ENCODE data around the gene BSND.

The BSND gene

GRCh38 chr1:55044617-55045397 is 46.1 kb downstream of the BSND start:
- Histone ChIP-seq H3K36me3 (ENCODE audit: control insufficient read depth in 1 of 2, insufficient read depth in 2 of 2, low read length in 2 of 2) (peaks cover 0 to 42% of the 10 kb centered on the region in 2 donors), H3K4me3 (ENCODE audit: low read depth in 1 of 2, low read length in 2 of 2) (no peak overlapping the region), H3K27me3 (ENCODE audit: control insufficient read depth in 1 of 2, insufficient read depth in 2 of 2, low read length in 2 of 2) (peaks cover 0 to 6% of the 10 kb centered on the region in 2 donors), H3K4me1 (ENCODE audit: control insufficient read depth in 1 of 2, insufficient read depth in 2 of 2, low read length in 2 of 2) (peaks cover 5 to 6% of the 10 kb centered on the region in 2 donors), H3K27ac (ENCODE audit: low read depth, low read length) (no peak overlapping the region), H3K9me3 (ENCODE audit: control insufficient read depth in 1 of 2, low read length in 2 of 2) (no peaks in the 10 kb centered on the region), H3K9ac (ENCODE audit: low read depth in 1 of 2, low read length in 2 of 2) (no peak overlapping the region)

GRCh38 chr1:55045430-55045829 is 46.7 kb downstream of the BSND start:
- H3K27me3 ChIP-seq (ENCODE audit: control insufficient read depth in 1 of 2, insufficient read depth in 2 of 2, low read length in 2 of 2) = peaks cover 0 to 6% of the 10 kb centered on the region in 2 donors
- no peak overlapping the region for H3K4me3 ChIP-seq (ENCODE audit: low read depth in 1 of 2, low read length in 2 of 2)
- no peak overlapping the region for H3K27ac ChIP-seq (ENCODE audit: low read depth, low read length)
- peaks cover 0 to 48% of the 10 kb centered on the region in 2 donors for H3K36me3 ChIP-seq (ENCODE audit: control insufficient read depth in 1 of 2, insufficient read depth in 2 of 2, low read length in 2 of 2)
- peaks cover 4 to 6% of the 10 kb centered on the region in 2 donors for H3K4me1 ChIP-seq (ENCODE audit: control insufficient read depth in 1 of 2, insufficient read depth in 2 of 2, low read length in 2 of 2)
- no peak overlapping the region for H3K9ac ChIP-seq (ENCODE audit: low read depth in 1 of 2, low read length in 2 of 2)
- no peaks in the 10 kb centered on the region for H3K9me3 ChIP-seq (ENCODE audit: control insufficient read depth in 1 of 2, low read length in 2 of 2)

- H3K9me3 ChIP-seq (ENCODE audit: control insufficient read depth in 1 of 2, low read length in 2 of 2) = no peaks in the 10 kb centered on the region
- no peak overlapping the region for H3K4me3 ChIP-seq (ENCODE audit: low read depth in 1 of 2, low read length in 2 of 2)
- H3K9ac ChIP-seq (ENCODE audit: low read depth in 1 of 2, low read length in 2 of 2) = no peak overlapping the region
- H3K27ac ChIP-seq (ENCODE audit: low read depth, low read length) = no peak overlapping the region
- peaks cover 0 to 55% of the 10 kb centered on the region in 2 donors for H3K36me3 ChIP-seq (ENCODE audit: control insufficient read depth in 1 of 2, insufficient read depth in 2 of 2, low read length in 2 of 2)
- no peaks in the 10 kb centered on the region for H3K4me1 ChIP-seq (ENCODE audit: control insufficient read depth in 1 of 2, insufficient read depth in 2 of 2, low read length in 2 of 2)
- no peaks in the 10 kb centered on the region for H3K27me3 ChIP-seq (ENCODE audit: control insufficient read depth in 1 of 2, insufficient read depth in 2 of 2, low read length in 2 of 2)
Observed at GRCh38 chr1:55046871-55047270, 48.1 kb downstream of the BSND start.

GRCh38 chr1:55047611-55048010 is 48.9 kb downstream of the BSND start:
- Histone ChIP-seq H3K36me3 (ENCODE audit: control insufficient read depth in 1 of 2, insufficient read depth in 2 of 2, low read length in 2 of 2) (peaks cover 0 to 60% of the 10 kb centered on the region in 2 donors), H3K9ac (ENCODE audit: low read depth in 1 of 2, low read length in 2 of 2) (no peak overlapping the region)

GRCh38 chr1:55048453-55049270 is 49.9 kb downstream of the BSND start:
- H3K27me3 ChIP-seq (ENCODE audit: control insufficient read depth in 1 of 2, insufficient read depth in 2 of 2, low read length in 2 of 2) = no peaks in the 10 kb centered on the region
- no peak overlapping the region for H3K4me3 ChIP-seq (ENCODE audit: low read depth in 1 of 2, low read length in 2 of 2)
- no peaks in the 10 kb centered on the region for H3K4me1 ChIP-seq (ENCODE audit: control insufficient read depth in 1 of 2, insufficient read depth in 2 of 2, low read length in 2 of 2)
- H3K9me3 ChIP-seq (ENCODE audit: control insufficient read depth in 1 of 2, low read length in 2 of 2) = no peaks in the 10 kb centered on the region
- peaks cover 0 to 69% of the 10 kb centered on the region in 2 donors for H3K36me3 ChIP-seq (ENCODE audit: control insufficient read depth in 1 of 2, insufficient read depth in 2 of 2, low read length in 2 of 2)
- no peak overlapping the region for H3K27ac ChIP-seq (ENCODE audit: low read depth, low read length)
- no peak overlapping the region for H3K9ac ChIP-seq (ENCODE audit: low read depth in 1 of 2, low read length in 2 of 2)

More at GRCh38 chr1:55047611-55048010, 48.9 kb downstream of the BSND start:
- no peaks in the 10 kb centered on the region for H3K9me3 ChIP-seq (ENCODE audit: control insufficient read depth in 1 of 2, low read length in 2 of 2)
- H3K27me3 ChIP-seq (ENCODE audit: control insufficient read depth in 1 of 2, insufficient read depth in 2 of 2, low read length in 2 of 2) = no peaks in the 10 kb centered on the region
- no peak overlapping the region for H3K27ac ChIP-seq (ENCODE audit: low read depth, low read length)
- H3K4me1 ChIP-seq (ENCODE audit: control insufficient read depth in 1 of 2, insufficient read depth in 2 of 2, low read length in 2 of 2) = no peaks in the 10 kb centered on the region
- no peak overlapping the region for H3K4me3 ChIP-seq (ENCODE audit: low read depth in 1 of 2, low read length in 2 of 2)

- Histone ChIP-seq H3K27ac (ENCODE audit: low read depth, low read length) (no peak overlapping the region), H3K36me3 (ENCODE audit: control insufficient read depth in 1 of 2, insufficient read depth in 2 of 2, low read length in 2 of 2) (peaks cover 0 to 68% of the 10 kb centered on the region in 2 donors), H3K9ac (ENCODE audit: low read depth in 1 of 2, low read length in 2 of 2) (no peak overlapping the region), H3K27me3 (ENCODE audit: control insufficient read depth in 1 of 2, insufficient read depth in 2 of 2, low read length in 2 of 2) (no peaks in the 10 kb centered on the region), H3K4me1 (ENCODE audit: control insufficient read depth in 1 of 2, insufficient read depth in 2 of 2, low read length in 2 of 2) (no peaks in the 10 kb centered on the region), H3K4me3 (ENCODE audit: low read depth in 1 of 2, low read length in 2 of 2) (no peak overlapping the region), H3K9me3 (ENCODE audit: control insufficient read depth in 1 of 2, low read length in 2 of 2) (no peaks in the 10 kb centered on the region)
Observed at GRCh38 chr1:55049271-55049913, 50.7 kb downstream of the BSND start.

- Histone ChIP-seq H3K9ac (ENCODE audit: low read depth in 1 of 2, low read length in 2 of 2) (no peak overlapping the region), H3K27me3 (ENCODE audit: control insufficient read depth in 1 of 2, insufficient read depth in 2 of 2, low read length in 2 of 2) (no peaks in the 10 kb centered on the region), H3K9me3 (ENCODE audit: control insufficient read depth in 1 of 2, low read length in 2 of 2) (no peaks in the 10 kb centered on the region), H3K27ac (ENCODE audit: low read depth, low read length) (no peak overlapping the region), H3K4me1 (ENCODE audit: control insufficient read depth in 1 of 2, insufficient read depth in 2 of 2, low read length in 2 of 2) (no peaks in the 10 kb centered on the region), H3K36me3 (ENCODE audit: control insufficient read depth in 1 of 2, insufficient read depth in 2 of 2, low read length in 2 of 2) (peaks cover 0 to 64% of the 10 kb centered on the region in 2 donors), H3K4me3 (ENCODE audit: low read depth in 1 of 2, low read length in 2 of 2) (no peak overlapping the region)
Observed at GRCh38 chr1:55049914-55050278, 51.2 kb downstream of the BSND start.

- Histone ChIP-seq H3K4me1 (ENCODE audit: control insufficient read depth in 1 of 2, insufficient read depth in 2 of 2, low read length in 2 of 2) (no peaks in the 10 kb centered on the region), H3K36me3 (ENCODE audit: control insufficient read depth in 1 of 2, insufficient read depth in 2 of 2, low read length in 2 of 2) (peaks cover 0 to 62% of the 10 kb centered on the region in 2 donors), H3K9me3 (ENCODE audit: control insufficient read depth in 1 of 2, low read length in 2 of 2) (no peaks in the 10 kb centered on the region), H3K9ac (ENCODE audit: low read depth in 1 of 2, low read length in 2 of 2) (no peak overlapping the region), H3K4me3 (ENCODE audit: low read depth in 1 of 2, low read length in 2 of 2) (no peak overlapping the region), H3K27ac (ENCODE audit: low read depth, low read length) (no peak overlapping the region), H3K27me3 (ENCODE audit: control insufficient read depth in 1 of 2, insufficient read depth in 2 of 2, low read length in 2 of 2) (no peaks in the 10 kb centered on the region)
Observed at GRCh38 chr1:55050283-55050682, 51.5 kb downstream of the BSND start.

- Histone ChIP-seq H3K9me3 (ENCODE audit: control insufficient read depth in 1 of 2, low read length in 2 of 2) (no peaks in the 10 kb centered on the region), H3K9ac (ENCODE audit: low read depth in 1 of 2, low read length in 2 of 2) (no peak overlapping the region), H3K4me3 (ENCODE audit: low read depth in 1 of 2, low read length in 2 of 2) (no peak overlapping the region), H3K27me3 (ENCODE audit: control insufficient read depth in 1 of 2, insufficient read depth in 2 of 2, low read length in 2 of 2) (no peaks in the 10 kb centered on the region), H3K27ac (ENCODE audit: low read depth, low read length) (no peak overlapping the region), H3K36me3 (ENCODE audit: control insufficient read depth in 1 of 2, insufficient read depth in 2 of 2, low read length in 2 of 2) (peaks cover 0 to 54% of the 10 kb centered on the region in 2 donors), H3K4me1 (ENCODE audit: control insufficient read depth in 1 of 2, insufficient read depth in 2 of 2, low read length in 2 of 2) (no peaks in the 10 kb centered on the region)
Observed at GRCh38 chr1:55051169-55051568, 52.4 kb downstream of the BSND start.

- H3K27ac ChIP-seq (ENCODE audit: low read depth, low read length) = no peak overlapping the region
- no peaks in the 10 kb centered on the region for H3K4me1 ChIP-seq (ENCODE audit: control insufficient read depth in 1 of 2, insufficient read depth in 2 of 2, low read length in 2 of 2)
- H3K9me3 ChIP-seq (ENCODE audit: control insufficient read depth in 1 of 2, low read length in 2 of 2) = no peaks in the 10 kb centered on the region
- H3K4me3 ChIP-seq (ENCODE audit: low read depth in 1 of 2, low read length in 2 of 2) = no peak overlapping the region
- H3K9ac ChIP-seq (ENCODE audit: low read depth in 1 of 2, low read length in 2 of 2) = no peak overlapping the region
- no peaks in the 10 kb centered on the region for H3K27me3 ChIP-seq (ENCODE audit: control insufficient read depth in 1 of 2, insufficient read depth in 2 of 2, low read length in 2 of 2)
- peaks cover 0 to 53% of the 10 kb centered on the region in 2 donors for H3K36me3 ChIP-seq (ENCODE audit: control insufficient read depth in 1 of 2, insufficient read depth in 2 of 2, low read length in 2 of 2)
Observed at GRCh38 chr1:55051621-55052020, 52.9 kb downstream of the BSND start.

All from duodenal mucosa (tissue), 2 donors.